T-helper 22 cell (primary cell): ENCODE measurements around the gene IPCEF1.
"Not testable (repeated sequence)": the region's sequence is repeated elsewhere in the genome, so short reads cannot be mapped to it uniquely, and the experiment has no call there.

Experiments
- DNase-seq: peaks from one replicate; pipeline ENCODE4 v3.0.0-alpha.2; 2020; ENCODE audit warnings: low read depth

The IPCEF1 gene

DNA sequence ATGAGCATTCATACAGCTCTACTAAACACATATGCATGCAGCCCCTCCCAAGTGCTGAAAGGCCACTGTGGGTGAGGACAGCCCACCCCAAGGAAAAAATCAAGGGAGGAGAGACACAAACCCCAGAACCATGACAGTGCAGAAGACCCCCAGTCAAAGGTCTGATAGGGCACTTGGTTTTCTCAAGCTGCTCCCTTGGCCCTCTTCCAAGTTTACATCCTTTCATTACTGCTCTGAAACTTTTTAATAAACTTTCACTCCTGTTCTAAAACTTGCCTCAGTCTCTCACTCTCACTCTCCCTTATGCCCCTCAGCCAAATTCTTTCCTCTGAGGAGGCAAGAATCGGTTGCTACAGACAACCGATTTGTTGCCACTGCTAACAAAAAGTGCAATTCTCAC lies 24.9 kb downstream of the IPCEF1 start:
- DNase-seq: no peak

DNA sequence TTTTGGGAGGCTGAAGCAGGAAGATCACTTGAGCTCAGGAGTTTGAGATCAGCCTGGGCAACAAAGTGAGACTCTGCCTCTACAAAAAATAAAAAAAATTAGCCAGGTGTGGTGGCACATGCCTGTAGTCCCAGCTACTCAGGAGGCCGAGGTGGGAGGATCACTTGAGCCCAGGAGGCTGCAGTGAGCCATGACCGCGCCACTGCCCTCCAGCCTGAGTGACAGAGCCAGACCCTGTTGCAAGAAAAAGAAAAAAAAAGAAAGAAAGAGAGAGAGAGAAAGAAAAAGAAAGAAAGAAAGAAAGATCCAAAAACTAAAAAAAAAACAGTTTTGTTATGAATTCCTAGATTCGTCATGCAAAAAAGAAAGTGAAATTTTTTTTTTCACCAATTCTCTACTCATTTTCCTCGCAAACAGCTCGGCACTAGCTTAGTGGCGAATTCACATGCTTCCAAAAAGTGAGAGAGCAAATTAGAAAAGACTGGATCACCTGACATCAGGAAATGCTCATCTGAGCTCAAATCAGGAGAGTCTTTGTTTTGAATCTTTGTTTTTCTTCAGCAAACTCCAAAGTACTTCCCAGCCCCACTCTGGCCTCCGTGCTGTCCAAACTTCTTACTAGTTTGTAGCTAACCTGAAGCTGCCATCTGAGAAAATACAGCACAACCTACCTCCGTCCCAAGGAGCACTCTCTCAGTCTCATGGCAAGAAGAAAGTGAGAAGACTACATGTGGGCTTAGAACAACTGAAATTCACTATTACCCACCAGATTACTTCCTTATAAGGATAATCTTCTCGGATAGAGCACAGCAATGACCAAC lies 27.0 kb downstream of the IPCEF1 start:
- DNase-seq: no peak

DNA sequence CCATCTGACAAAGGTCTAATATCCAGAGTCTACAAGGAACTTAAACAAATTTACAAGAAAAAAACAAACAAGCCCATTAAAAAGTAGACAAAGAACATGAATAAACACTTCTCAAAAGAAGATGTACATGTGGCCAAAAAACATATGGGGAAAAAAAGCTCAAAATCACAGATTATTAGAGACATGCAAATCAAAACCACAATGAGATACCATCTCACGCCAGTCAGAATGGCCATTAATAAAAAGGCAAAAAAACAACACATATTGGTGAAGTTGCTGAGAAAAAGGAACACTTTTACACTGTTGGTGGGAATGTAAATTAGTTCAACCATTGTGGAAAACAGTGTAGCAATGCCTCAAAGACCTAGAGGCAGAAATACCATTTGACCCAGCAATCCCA lies 29.3 kb downstream of the IPCEF1 start:
- not testable (repeated sequence) for DNase-seq

DNA sequence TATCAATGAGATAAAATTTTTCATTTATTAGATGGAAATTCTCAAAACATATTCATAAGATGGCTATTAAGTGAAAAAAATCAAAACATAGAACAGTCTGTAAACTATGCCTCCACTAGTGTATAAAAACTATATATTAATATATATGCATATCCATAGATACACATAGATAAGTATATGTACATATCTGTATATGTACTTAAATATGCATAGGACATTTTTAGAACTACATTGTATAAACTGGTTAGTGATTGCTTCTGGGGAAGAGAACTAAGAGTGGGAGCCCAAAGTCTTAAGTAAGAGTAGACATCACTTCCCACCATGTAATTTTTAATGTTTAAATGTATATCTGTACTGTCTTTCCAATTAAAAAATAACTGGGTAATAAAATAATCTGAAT lies 31.5 kb downstream of the IPCEF1 start:
- DNase-seq: no peak

DNA sequence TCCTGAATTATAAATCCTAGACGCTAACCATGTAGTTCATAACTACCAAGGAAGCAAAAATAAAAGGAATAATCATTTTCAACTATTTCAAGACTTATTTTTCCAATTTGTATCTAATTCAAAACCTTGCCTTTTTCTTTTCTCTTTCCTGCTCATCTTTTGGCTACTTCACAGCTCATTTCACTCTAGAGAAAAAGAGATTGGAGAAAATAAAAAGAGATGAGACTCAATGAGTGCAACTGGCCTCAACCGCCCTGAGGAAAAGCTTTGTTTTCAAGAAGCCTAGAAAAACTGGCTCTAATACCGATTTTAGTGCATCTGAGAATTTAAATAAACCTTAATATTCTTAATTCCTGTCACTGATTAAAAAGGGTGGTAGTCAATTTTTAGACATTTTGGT lies 36.4 kb downstream of the IPCEF1 start:
- no peak for DNase-seq

DNA sequence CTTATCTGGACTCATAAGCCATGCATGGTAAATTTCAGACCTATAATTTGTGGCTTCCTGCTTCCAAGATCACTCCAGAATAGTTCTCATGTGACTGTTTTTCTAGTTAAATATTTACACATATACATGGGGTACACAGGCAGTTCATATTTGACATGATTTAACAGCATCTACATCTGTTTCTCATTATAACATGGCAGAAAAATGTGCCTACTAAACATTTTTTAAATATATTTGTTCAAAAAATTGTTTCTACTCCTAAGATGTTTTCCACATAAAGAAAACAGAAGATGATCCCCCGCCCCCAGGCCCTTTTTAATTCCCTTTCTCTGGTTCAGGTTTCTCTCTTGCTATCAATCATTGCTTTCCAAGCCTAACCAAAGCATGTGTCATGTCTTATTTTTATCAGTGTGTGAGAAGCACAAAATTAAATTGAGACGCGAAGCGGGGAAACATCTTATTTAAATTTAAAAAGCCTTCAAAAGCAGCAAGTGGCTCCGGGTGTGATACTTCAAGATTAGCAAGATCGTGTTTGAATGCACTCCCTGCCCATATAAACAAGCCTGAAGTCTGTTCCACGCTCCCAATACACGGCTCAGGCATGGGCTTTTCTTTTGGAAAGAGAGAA lies 37.3 kb downstream of the IPCEF1 start:
- no peak for DNase-seq

DNA sequence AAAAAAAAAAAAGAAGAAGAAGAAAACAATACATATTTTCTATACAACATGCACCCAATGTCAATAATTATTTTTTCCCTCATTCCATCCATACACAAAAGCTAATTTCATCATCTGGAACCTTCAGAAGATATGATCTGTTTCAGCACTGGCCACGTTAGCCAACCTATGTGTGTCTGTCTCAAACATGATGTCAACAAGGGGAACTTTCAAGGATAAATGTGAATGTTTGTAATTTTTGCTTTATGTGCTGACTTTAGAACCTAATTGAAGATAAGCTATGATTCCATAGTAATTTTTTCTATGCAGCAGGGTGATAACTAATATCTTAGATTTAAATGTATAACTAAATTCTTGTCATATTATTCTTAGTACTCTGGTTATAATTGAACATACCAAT lies 37.9 kb downstream of the IPCEF1 start:
- DNase-seq: no peak

DNA sequence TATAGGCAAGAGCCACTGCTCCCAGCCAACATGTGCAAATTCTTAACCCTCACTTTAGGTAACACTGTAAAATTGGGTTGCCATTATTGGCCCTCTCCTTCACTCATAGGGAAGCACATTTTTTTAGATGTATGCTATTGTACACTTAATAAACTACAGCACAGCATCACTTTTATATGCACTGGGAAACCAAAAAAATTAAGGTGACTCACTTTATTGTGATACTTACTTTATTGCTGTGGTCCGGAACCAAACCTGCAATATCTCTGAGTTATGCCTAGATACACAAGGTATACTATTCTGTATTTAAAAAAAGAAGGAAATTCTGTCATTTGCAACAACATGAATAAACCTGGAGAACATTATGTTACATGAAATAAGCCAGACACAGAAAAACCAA lies 40.5 kb downstream of the IPCEF1 start:
- DNase-seq: no peak

DNA sequence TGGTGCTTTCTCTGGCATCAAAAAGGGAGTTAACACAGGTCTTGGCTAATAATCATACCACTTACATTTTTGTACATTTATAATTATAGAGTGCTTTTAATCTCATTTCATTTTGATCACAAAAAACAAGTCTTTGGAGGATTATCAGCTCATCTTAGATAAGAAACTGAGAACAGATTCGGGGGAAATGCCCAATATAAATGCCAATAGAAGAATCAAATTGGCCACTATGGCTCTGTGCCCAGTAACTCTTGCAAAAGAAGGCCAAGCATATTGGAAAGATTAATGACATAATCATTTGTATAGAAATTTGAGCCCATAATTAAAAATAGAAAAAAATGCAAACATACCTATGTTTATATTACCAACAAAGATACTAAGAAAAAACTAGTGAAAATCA lies 42.5 kb downstream of the IPCEF1 start:
- no peak for DNase-seq

DNA sequence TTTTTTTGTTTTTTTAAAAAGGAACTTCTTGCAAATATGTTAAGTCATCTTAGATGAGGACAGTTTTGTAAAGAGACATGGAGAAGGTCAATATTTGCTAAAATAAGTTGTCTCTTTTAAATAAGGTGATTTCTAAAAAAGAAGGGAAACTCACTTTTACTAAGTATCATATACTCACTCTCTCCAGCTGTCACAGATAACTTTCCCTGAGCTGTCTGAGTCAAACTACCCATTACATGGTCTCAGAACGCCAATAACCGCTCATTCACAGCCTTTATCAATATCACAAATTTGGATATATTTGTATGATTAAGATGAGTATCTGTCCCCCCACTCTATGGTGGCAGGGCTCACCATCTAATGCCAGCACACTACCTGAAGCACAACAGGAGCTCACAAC lies 47.6 kb downstream of the IPCEF1 start:
- no peak for DNase-seq

DNA sequence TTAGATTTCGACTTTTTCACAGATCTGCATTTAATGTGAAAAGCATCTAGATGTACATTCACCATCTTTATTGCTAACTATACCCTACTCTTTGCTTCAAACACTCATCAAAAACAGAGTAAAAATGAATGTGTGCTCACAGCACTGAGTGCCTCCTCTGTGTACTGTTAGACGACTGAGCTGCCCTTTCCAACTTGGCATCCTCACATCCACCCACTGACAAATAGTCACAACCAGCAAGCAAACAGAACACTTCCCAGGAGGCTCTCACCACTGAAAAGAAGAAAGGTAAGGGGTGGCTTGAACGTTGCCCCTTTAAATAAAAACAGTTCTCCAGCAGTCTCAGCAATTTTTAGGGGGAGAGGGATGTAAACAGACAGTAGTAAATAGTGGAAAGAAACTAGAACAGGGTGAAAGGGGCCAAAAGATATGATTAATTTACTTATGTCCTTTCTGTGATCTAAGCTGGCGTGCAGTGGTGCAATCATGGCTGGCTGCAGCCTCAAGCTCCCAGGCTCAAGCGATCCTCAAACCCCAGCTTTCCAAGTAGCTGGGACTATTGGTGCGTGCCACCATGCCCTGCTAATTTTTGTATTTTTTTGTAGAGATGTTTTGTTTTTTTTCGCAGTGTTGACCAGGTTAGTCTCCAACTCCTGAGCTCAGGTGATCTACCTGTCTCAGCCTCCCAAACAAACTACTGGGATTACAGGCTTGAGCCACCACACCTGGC lies 48.7 kb downstream of the IPCEF1 start:
- no peak for DNase-seq

DNA sequence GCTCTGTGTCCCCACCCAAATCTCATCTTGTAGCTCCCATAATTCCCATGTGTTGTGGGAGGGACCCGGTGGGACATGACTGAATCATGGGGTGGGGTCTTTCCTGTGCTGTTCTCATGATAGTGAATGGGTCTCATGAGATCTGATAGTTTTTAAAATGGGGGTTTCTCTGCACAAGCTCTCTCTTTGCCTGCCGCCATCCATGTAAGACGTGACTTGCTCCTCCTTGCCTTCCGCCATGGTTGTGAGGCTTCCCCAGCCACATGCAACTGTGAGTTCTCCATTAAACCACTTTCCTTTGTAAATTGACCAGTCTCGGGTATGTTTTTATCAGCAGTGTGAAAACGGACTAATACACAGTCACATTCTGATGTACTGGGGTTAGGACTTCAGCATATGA lies 49.5 kb downstream of the IPCEF1 start:
- not testable (repeated sequence) for DNase-seq

DNA sequence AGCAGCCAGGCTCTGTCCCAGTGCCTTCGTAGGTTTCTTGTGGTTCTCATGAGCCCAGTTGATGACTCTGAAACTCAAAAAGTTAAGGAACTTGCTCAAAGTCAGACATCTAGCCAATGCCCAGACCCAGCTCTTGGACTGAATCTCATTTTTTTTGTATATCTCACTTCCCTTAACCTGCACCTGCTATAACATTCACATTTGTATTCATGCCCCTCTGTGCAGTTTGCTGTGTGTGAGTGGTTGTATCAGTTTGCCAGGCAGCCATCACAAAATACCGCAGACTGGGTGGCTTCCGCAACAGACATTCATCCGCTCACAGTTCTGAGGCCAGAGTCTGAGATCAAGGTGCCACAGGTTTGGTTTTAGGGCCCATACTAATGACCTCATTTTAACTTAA lies 49.9 kb downstream of the IPCEF1 start:
- no peak for DNase-seq

DNA sequence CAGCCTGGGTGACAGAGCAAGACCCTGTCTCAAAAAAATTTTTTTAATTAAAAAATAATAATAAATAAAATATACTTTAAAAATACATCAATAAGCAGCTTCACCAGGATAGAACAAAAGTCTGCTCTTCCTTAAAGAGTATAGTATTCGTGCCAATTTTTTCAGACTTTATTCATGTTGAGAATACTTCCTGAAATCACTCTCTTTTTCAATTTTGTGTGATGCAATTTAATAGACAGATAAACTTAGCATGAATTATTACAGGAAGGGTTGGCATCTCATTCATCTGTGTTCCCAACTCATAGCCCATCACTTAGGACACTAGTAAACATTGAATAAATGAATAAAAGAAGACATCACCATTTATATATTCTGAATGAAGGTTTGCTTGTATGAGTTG lies 52.4 kb downstream of the IPCEF1 start:
- DNase-seq: no peak

DNA sequence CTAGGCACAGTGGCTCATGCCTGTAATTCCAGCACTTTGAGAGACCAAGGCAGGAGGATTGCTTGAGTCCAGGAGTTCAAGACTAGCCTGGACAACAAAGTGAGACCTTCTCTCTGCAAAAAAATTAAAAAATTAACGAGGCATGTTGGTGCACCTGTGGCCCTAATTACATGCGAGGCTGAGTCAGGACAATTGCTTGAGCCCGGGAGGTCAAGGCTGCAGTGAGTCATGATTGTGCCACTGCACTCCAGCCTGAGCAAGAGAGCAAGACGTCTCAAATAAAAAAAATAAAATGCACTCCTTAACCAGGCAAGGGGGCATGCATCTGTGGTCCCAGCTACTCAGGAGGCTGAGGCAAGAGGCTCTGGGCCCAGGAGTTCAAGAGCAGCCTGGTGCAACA lies 53.0 kb downstream of the IPCEF1 start:
- DNase-seq: not testable (repeated sequence)

DNA sequence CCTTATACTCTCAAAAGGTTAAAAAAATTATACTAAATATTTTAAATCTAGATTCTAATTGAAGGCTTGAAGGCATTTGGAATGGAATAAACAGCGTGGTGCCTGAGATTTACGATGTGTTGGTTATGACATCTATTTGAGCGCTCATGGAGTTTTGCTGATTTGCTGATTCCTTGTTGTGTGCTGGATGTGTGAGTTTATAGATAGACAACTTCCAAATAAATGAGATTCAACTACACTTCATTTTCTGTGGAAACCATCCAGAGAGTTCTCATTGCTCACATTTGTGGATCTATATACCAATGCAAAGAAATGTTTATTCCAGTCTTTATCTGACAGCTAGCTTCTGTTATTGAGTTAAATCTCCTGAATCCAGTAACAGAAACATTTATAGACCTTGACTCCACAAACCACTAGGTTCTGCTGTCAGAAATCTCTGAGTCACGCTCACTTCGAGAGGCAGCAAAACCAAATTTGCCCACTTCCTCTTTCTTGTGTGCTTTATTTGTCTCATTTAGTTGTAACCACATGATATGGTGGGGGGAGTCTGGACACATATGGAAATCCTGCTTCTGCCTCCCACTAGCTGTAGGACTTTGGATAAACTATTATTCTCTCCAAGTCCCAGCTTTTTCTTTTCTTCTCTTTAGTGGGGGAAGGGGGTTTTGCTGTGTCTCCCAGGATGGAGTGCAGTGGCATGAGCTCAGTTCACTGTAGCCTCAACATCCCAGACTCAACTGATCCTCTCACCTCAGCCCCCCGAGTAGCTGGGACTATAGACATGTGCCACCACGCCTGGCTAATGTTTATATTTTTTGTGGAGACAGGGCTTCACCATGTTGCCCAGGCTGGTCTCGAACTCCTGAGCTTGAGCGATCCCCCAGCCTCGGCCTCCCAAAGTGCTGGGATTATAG lies 54.5 kb downstream of the IPCEF1 start:
- no peak for DNase-seq

DNA sequence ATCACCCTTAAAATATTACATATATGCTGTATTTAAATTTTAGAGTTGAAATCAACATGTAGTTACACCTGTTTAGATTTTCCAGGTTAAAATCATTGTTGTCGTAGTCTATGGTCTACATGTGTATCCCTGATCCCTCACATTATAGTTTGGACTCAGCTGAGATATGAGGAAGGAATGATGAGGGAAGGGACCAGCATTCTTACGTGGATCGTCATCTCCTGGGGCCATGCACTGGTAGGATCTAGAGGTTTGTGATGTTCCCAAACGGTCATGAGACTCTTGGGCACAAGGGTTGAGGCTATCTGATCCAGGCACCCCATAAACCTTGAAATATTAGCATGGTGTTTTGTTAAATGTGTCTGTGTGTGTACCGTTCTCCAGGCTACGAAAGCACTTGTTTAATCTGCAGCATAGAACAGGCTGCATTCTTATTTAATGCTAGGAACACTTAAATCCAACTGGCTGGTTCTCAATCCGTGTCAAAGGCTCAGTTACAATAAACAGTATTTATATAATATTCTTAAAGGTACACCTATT lies 55.4 kb downstream of the IPCEF1 start:
- no peak for DNase-seq

DNA sequence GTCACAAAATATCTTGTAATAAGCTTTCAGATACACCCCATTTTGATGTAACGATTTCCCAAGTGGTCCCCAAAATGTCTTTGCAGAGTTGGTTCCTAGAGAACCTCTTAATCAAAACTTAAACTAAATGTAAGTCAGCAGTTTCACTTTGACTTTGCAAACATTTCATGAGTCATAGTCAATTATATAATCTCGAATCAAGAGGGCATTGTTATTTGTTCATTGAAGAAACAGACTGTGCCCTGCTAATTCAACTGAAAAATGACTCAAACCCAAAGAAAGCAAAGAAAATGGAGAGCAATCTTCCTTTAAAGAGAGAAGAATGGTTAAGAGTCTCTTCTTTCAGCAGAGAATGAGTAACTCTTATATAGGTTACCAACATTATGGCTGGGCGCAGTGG lies 58.3 kb downstream of the IPCEF1 start:
- DNase-seq: no peak

DNA sequence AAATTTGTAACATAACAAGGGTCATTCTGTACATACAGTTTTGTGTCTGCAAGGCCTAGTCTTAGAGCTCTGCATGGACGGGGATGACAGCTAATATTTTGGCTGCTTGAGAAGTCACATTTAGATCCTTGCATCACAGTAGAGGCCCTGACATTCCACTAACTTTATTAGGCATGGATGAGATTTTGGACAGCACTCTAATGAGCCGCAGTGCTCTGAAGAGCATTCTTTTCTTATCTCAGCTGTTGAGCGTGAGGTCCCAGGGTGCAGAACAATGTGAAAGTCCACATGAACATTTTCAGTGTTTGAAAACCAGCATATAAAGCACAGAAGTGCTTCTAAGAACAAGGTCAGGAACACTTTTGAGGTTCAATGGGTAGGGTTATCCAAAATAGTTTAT lies 58.9 kb downstream of the IPCEF1 start:
- no peak for DNase-seq

DNA sequence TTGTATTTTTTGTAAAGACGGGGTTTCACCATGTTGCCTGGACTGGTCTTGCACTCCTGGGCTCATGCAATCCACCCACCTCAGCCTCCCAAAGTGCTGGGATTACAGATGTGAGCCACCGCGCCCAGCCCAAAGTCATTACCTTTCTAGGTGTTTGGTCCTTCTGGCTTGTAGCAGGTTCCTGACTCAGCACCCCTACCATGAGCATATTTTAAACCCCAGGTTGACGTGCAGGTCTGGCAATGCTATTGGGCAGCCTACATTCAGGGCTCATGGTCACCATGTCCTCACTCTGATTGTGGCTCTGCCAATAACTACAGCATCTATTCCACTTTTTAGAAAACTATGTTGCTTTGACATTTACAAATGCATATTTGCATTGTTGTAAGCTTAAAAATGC lies 59.4 kb downstream of the IPCEF1 start:
- DNase-seq: no peak

DNA sequence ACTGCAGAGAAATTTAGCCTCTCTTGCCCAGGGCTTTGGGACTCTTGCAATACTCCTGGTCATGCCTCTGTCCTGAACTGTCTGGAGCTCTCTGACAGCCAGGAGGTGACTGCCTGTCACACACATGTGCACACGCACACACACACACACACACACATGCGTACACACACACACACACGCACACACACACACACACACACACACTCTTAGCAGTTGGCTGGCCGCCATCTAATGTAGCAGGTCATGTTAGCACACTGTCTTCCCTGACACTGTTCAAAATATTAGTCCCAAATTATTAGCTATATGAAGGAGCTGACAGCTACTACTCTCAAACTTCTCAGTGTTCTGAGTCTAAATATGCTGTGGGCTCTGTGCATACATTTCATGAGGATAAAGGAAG lies 60.9 kb downstream of the IPCEF1 start:
- no peak for DNase-seq
